Esophagus squamous epithelium (tissue), 5 donors: ENCODE data around the gene RAB40C. TPM values are rescaled to one million over a fixed set of nuclear protein-coding genes. Genes with fewer than 3 reads are reported as not detected.

Source experiments
- DNase-seq: peaks from one replicate; lab custom pipeline; 2025; lab: John Stamatoyannopoulos, UW
- H3K27ac ChIP-seq, 4 donors: fragments of 200-600 bp; sonication (generic); one replicate each; pipeline ENCODE4 v1.5.1; 2016 to 2019; ENCODE audit warnings: mild to moderate bottlenecking in 1 of 4
- H3K27me3 ChIP-seq, 4 donors: fragments of 200-600 bp; sonication (generic); 1 replicate in 3 of 4; 2 replicates in 1 of 4; pipeline versions ENCODE4 v1.5.1 to v1.6.0; 2017 to 2021; ENCODE audit warnings: antibody characterized with exemption in 1 of 4
- H3K36me3 ChIP-seq, 3 donors: fragments of 200-600 bp; sonication (generic); one replicate each; pipeline ENCODE4 v1.5.1; 2016 to 2019
- H3K4me1 ChIP-seq, 3 donors: fragments of 200-600 bp; sonication (generic); one replicate each; pipeline ENCODE4 v1.5.1; 2017 to 2019
- H3K4me3 ChIP-seq, 4 donors: fragments of 200-600 bp; sonication (generic); 1 replicate in 3 of 4; 2 replicates in 1 of 4; pipeline ENCODE4 v1.5.1; 2016 to 2019; ENCODE audit warnings: mild to moderate bottlenecking in 2 of 4, moderate library complexity in 1 of 4
- H3K9me3 ChIP-seq, 3 donors: fragments of 200-600 bp; sonication (generic); one replicate each; pipeline ENCODE4 v1.5.1; 2016 to 2019
- CTCF ChIP-seq, 6 experiments: fragments of 450-650 bp in 4 of 6; fragments of 200-600 bp in 2 of 6; sonication (generic) in 2 of 6; IDR thresholded peaks; one replicate each; pipeline ENCODE4 v1.5.1; 2016 to 2019; ENCODE audit warnings: antibody characterized with exemption in 6 of 6, mild to moderate bottlenecking in 4 of 6, moderate library complexity in 4 of 6
- POLR2A ChIP-seq, 4 donors: fragments of 450-650 bp; IDR thresholded peaks; one replicate each; pipeline ENCODE4 v1.6.1; 2017; ENCODE audit warnings: antibody characterized with exemption in 4 of 4, mild to moderate bottlenecking in 4 of 4, moderate library complexity in 3 of 4
- WGBS, 2 donors: methylation state at CpG; one replicate each; pipeline ENCODE4 v1.1.5; 2018; 5-methylcytosine and 5-hydroxymethylcytosine counted together
- intact Hi-C: fragments of 100-400 bp; cut with DNase I; formaldehyde crosslinking; loops from one replicate; pipeline ENCODE4 v1.15.0; 2022
- total RNA-seq, 4 donors: library from RNA; depleted of rRNA; stranded (reverse); fragments of >200 nt; gene quantifications; one replicate each; pipeline ENCODE4 v1.1.0, GENCODE V29; 2016
- donor health status: DM: yes; HTN: yes; CAD: no.

Gene RAB40C
- total RNA-seq, 4 donors from 2014 or later = 14.2 to 31.4 (median 20.3) TPM

- no peak for DNase-seq
- Histone ChIP-seq H3K4me3 (no peak overlapping the region), H3K4me1 (peaks cover 32 to 70% (median 40%) of the 10 kb centered on the region in 3 donors), H3K36me3 (peaks cover 35 to 56% (median 36%) of the 10 kb centered on the region in 3 donors), H3K27me3 (peaks cover 0 to 33% (median 0%) of the 10 kb centered on the region in 4 donors), H3K9me3 (no peaks in the 10 kb centered on the region), H3K27ac (no peak overlapping the region)
- intact Hi-C loops = no loop called here
- 90% methylated on average over 4 of the region's 18 CpGs; no CpG with 5 or more reads in 1 of the 2 donors for WGBS, 2 donors
- TF ChIP-seq CTCF (IDR thresholded peaks at IDR 0.05) = no peak
- no peak for TF ChIP-seq POLR2A (IDR thresholded peaks at IDR 0.05)
These were observed 83.6 kb downstream of the RAB40C start for GRCh38 chr16:673399-673991.

- intact Hi-C loops = no loop called here
- no peak for DNase-seq
- H3K36me3 ChIP-seq = peaks cover 35 to 52% (median 36%) of the 10 kb centered on the region in 3 donors
- H3K27me3 ChIP-seq = peaks cover 0 to 33% (median 0%) of the 10 kb centered on the region in 4 donors
- peaks cover 26 to 70% (median 39%) of the 10 kb centered on the region in 3 donors for H3K4me1 ChIP-seq
- WGBS, 2 donors = 87 to 100% methylated on average over 1 to 3 of the region's 22 CpGs
- TF ChIP-seq POLR2A (IDR thresholded peaks at IDR 0.05) (no peak), CTCF (IDR thresholded peaks at IDR 0.05) (no peak)
- H3K4me3 ChIP-seq = no peak overlapping the region
- H3K9me3 ChIP-seq = no peaks in the 10 kb centered on the region
- H3K27ac ChIP-seq = no peak overlapping the region
These were observed 84.5 kb downstream of the RAB40C start for GRCh38 chr16:674214-674881.

- no peak for DNase-seq
- Histone ChIP-seq H3K36me3 (peaks cover 29 to 44% (median 32%) of the 10 kb centered on the region in 3 donors), H3K9me3 (no peaks in the 10 kb centered on the region), H3K27me3 (peaks cover 0 to 33% (median 0%) of the 10 kb centered on the region in 4 donors), H3K4me1 (peaks cover 28 to 66% (median 40%) of the 10 kb centered on the region in 3 donors), H3K4me3 (peak within 1 kb of the TSS in 3 of 4 donors; percentile 19 to 63 (median 40)), H3K27ac (peak within 1 kb of the TSS in 3 of 4 donors; percentile 20 to 42 (median 34))
- TF ChIP-seq POLR2A (IDR thresholded peaks at IDR 0.05) = no peak
- TF ChIP-seq CTCF (IDR thresholded peaks at IDR 0.05) = no peak
- intact Hi-C loops = no loop called here
- 13 to 20% methylated on average over 3 to 5 of the region's 73 CpGs for WGBS, 2 donors
These were observed 85.4 kb downstream of the RAB40C start, which contains the start of gene RHBDL1 for GRCh38 chr16:674968-675883. Gene RHBDL1, plus strand, starts transcription at chr16:675671. Its CDS starts 120 bp downstream, at chr16:675791.

GRCh38 chr16:675884-676564 lies 86.2 kb downstream of the RAB40C start:
- Histone ChIP-seq H3K27me3 (peaks cover 0 to 33% (median 0%) of the 10 kb centered on the region in 4 donors), H3K4me3 (peak overlapping the region in 3 of 4 donors; percentile 19 to 63 (median 40)), H3K4me1 (peaks cover 34 to 71% (median 42%) of the 10 kb centered on the region in 3 donors), H3K27ac (peak overlapping the region in 3 of 4 donors; percentile 20 to 42 (median 34)), H3K36me3 (peaks cover 21 to 36% (median 24%) of the 10 kb centered on the region in 3 donors), H3K9me3 (no peaks in the 10 kb centered on the region)
- no peak for DNase-seq
- intact Hi-C loops = no loop called here
- 30 to 47% methylated on average over 2 to 3 of the region's 25 CpGs for WGBS, 2 donors
- TF ChIP-seq POLR2A (IDR thresholded peaks at IDR 0.05) (no peak), CTCF (IDR thresholded peaks at IDR 0.05) (no peak)
